ENCODE measurements around the gene SH2D5.

GRCh38 chr1:20735581-20736111, 3.1 kb upstream of the SH2D5 start:
- TF ChIP-seq CTCF (IDR thresholded peaks at IDR 0.05; ENCODE audit: poor library complexity), result no peak
- TF ChIP-seq EZH2phosphoT487 (IDR thresholded peaks at IDR 0.05; ENCODE audit: low read depth, severe bottlenecking, unreplicated experiment), result no peak

All from hepatocyte (in vitro differentiated cells).